Smooth muscle cell (in vitro differentiated cells): Measurements from ENCODE around the gene ITPR3. TPM values are rescaled to one million over a fixed set of nuclear protein-coding genes. Genes with fewer than 3 reads are reported as not detected.

Source experiments
- DNase-seq: peaks from one replicate; lab custom pipeline; 2025; ENCODE audit not compliant: unreplicated experiment; lab: John Stamatoyannopoulos, UW
- H2AFZ ChIP-seq: fragments of 200-600 bp; sonication (generic); 2 replicates; pipeline ENCODE4 v1.6.0; 2016; ENCODE audit warnings: antibody characterized with exemption, low read depth, mild to moderate bottlenecking
- H3F3A ChIP-seq: fragments of 200-600 bp; sonication (generic); 2 replicates; pipeline ENCODE4 v1.6.0; 2017; ENCODE audit warnings: antibody characterized with exemption, low read depth
- H3K27ac ChIP-seq: fragments of 200-600 bp; sonication (generic); 2 replicates; pipeline ENCODE4 v1.5.1; 2016; ENCODE audit warnings: low read depth, mild to moderate bottlenecking
- H3K27me3 ChIP-seq: fragments of 200-600 bp; sonication (generic); 2 replicates; pipeline ENCODE4 v1.6.1; 2016; ENCODE audit warnings: low read depth, mild to moderate bottlenecking
- H3K36me3 ChIP-seq: fragments of 200-600 bp; sonication (generic); 2 replicates; pipeline ENCODE4 v1.5.1; 2016; ENCODE audit warnings: low read depth
- H3K4me1 ChIP-seq: fragments of 200-600 bp; sonication (generic); 2 replicates; pipeline ENCODE4 v1.5.1; 2016; ENCODE audit warnings: low read depth
- H3K4me2 ChIP-seq: fragments of 200-600 bp; sonication (generic); 2 replicates; pipeline ENCODE4 v1.6.0; 2016; ENCODE audit warnings: mild to moderate bottlenecking
- H3K4me3 ChIP-seq: fragments of 200-600 bp; sonication (generic); 2 replicates; pipeline ENCODE4 v1.5.1; 2016; ENCODE audit warnings: mild to moderate bottlenecking
- H3K79me2 ChIP-seq: fragments of 200-600 bp; sonication (generic); 2 replicates; pipeline ENCODE4 v1.6.0; 2016; ENCODE audit warnings: low read depth, mild to moderate bottlenecking
- H3K9ac ChIP-seq: fragments of 200-600 bp; sonication (generic); 2 replicates; pipeline ENCODE4 v1.6.0; 2016; ENCODE audit warnings: low read depth
- H3K9me3 ChIP-seq: fragments of 200-600 bp; sonication (generic); replicated peaks from 2 replicates; pipeline ENCODE4 v1.5.1; 2016; ENCODE audit warnings: low read depth
- H4K20me1 ChIP-seq: fragments of 200-600 bp; sonication (generic); 2 replicates; pipeline ENCODE4 v1.6.0; 2016; ENCODE audit warnings: low read depth
- CTCF ChIP-seq: fragments of 200-600 bp; sonication (generic); IDR thresholded peaks from 2 replicates; pipeline ENCODE4 v1.5.1; 2017; ENCODE audit warnings: borderline replicate concordance, mild to moderate bottlenecking, antibody characterized with exemption; ENCODE audit not compliant: insufficient read depth, poor library complexity, severe bottlenecking
- WGBS: methylation state at CpG from one replicate; pipeline ENCODE4 v1.1.7; 2016; ENCODE audit warnings: low lambda C conversion rate; 5-methylcytosine and 5-hydroxymethylcytosine counted together
- polyA plus RNA-seq: library from polyadenylated mRNA; unstranded; fragments of >200 nt; fragmentation: Nextera tagmentation; extraction: Ambion mirVana; gene quantifications from 2 replicates; pipeline ENCODE4 v1.2.1, GENCODE V29; 2016
- total RNA-seq: library from RNA; depleted of rRNA; stranded (reverse); fragments of >200 nt; gene quantifications from 2 replicates; pipeline ENCODE4 v1.2.3, GENCODE V29; 2014

ITPR3 gene
- total and polyA plus RNA-seq, 2 experiments from 2014 or later, result 2.0 to 7.4 TPM

- Histone ChIP-seq H3K27me3 (peaks cover 12% of the 10 kb centered on the region), H2AFZ (no peak overlapping the region), H3K79me2 (no peaks in the 10 kb centered on the region), H3F3A (no peaks in the 10 kb centered on the region), H3K4me3 (no peak overlapping the region), H3K4me2 (no peak overlapping the region), H3K27ac (no peak overlapping the region), H3K4me1 (peaks cover 6% of the 10 kb centered on the region), H3K36me3 (no peaks in the 10 kb centered on the region), H4K20me1 (peaks cover 12% of the 10 kb centered on the region), H3K9me3 (no peaks in the 10 kb centered on the region), H3K9ac (no peak overlapping the region)
- no peak for TF ChIP-seq CTCF
- WGBS, result 96% methylated on average over 1 of the region's 1 CpG
- no peak for DNase-seq
Measured at GRCh38 chr6:33639559-33639958, 18.4 kb downstream of the ITPR3 start.

- no peaks in the 10 kb centered on the region for H3K4me1 ChIP-seq
- H3K27ac ChIP-seq, result no peak overlapping the region
- peaks cover 5% of the 10 kb centered on the region for H3K27me3 ChIP-seq
- H3K79me2 ChIP-seq, result no peaks in the 10 kb centered on the region
- no peaks in the 10 kb centered on the region for H3K9me3 ChIP-seq
- H3F3A ChIP-seq, result no peaks in the 10 kb centered on the region
- no peak overlapping the region for H3K9ac ChIP-seq
- H4K20me1 ChIP-seq, result peaks cover 4% of the 10 kb centered on the region
- no peak overlapping the region for H2AFZ ChIP-seq
- H3K4me3 ChIP-seq, result no peak overlapping the region
- H3K4me2 ChIP-seq, result no peak overlapping the region
- DNase-seq, result no peak
- no peak for TF ChIP-seq CTCF
- whole genome bisulfite sequencing, result 94% methylated on average over 13 of the region's 13 CpGs
- H3K36me3 ChIP-seq, result no peaks in the 10 kb centered on the region
Measured at GRCh38 chr6:33640361-33640760, 19.2 kb downstream of the ITPR3 start.

GRCh38 chr6:33641144-33641543 lies 20.0 kb downstream of the ITPR3 start:
- no peaks in the 10 kb centered on the region for H3K36me3 ChIP-seq
- H3K27me3 ChIP-seq, result peaks cover 5% of the 10 kb centered on the region
- no peak for TF ChIP-seq CTCF
- H3K27ac ChIP-seq, result no peak overlapping the region
- H3F3A ChIP-seq, result no peaks in the 10 kb centered on the region
- no peak overlapping the region for H3K4me2 ChIP-seq
- no peak for DNase-seq
- H2AFZ ChIP-seq, result no peak overlapping the region
- no peaks in the 10 kb centered on the region for H3K4me1 ChIP-seq
- no peaks in the 10 kb centered on the region for H3K9me3 ChIP-seq
- no peaks in the 10 kb centered on the region for H4K20me1 ChIP-seq
- H3K9ac ChIP-seq, result no peak overlapping the region
- no peaks in the 10 kb centered on the region for H3K79me2 ChIP-seq
- WGBS, result 89% methylated on average over 14 of the region's 15 CpGs
- no peak overlapping the region for H3K4me3 ChIP-seq

- no peak overlapping the region for H3K9ac ChIP-seq
Measured at GRCh38 chr6:33641602-33642001, 20.5 kb downstream of the ITPR3 start.

More at GRCh38 chr6:33641602-33642001, 20.5 kb downstream of the ITPR3 start:
- Histone ChIP-seq H3F3A (no peaks in the 10 kb centered on the region), H3K27ac (no peak overlapping the region), H3K27me3 (no peaks in the 10 kb centered on the region), H3K9me3 (no peaks in the 10 kb centered on the region), H4K20me1 (no peaks in the 10 kb centered on the region), H3K4me1 (no peaks in the 10 kb centered on the region), H3K36me3 (no peaks in the 10 kb centered on the region), H3K4me3 (no peak overlapping the region), H2AFZ (no peak overlapping the region), H3K79me2 (no peaks in the 10 kb centered on the region), H3K4me2 (no peak overlapping the region)
- TF ChIP-seq CTCF, result no peak
- no peak for DNase-seq
- WGBS, result 64% methylated on average over 6 of the region's 7 CpGs
